Spleen (tissue), 11 donors: ENCODE results near the gene PTH1R. TPM values are rescaled to one million over a fixed set of nuclear protein-coding genes. Genes with fewer than 3 reads are reported as not detected.

Experiments
- DNase-seq: peaks from one replicate; pipeline ENCODE4 v3.0.0-alpha.2; 2020
- H3K27ac ChIP-seq, 8 donors: fragments of 200-600 bp; sonication (generic) in 7 of 8; 1 replicate in 4 of 8; 2 replicates in 4 of 8; pipeline versions ENCODE4 v1.5.0 to v1.8.0; 2016 to 2021; ENCODE audit warnings: inconsistent platforms in 4 of 8, mild to moderate bottlenecking in 4 of 8, moderate library complexity in 1 of 8
- H3K27me3 ChIP-seq, 7 donors: fragments of 200-600 bp; sonication (generic) in 6 of 7; replicated peaks in 1 of 7; 1 replicate in 4 of 7; 2 replicates in 3 of 7; pipeline versions ENCODE4 v1.5.0 to v1.8.0; 2016 to 2021; ENCODE audit warnings: inconsistent platforms in 3 of 7, mild to moderate bottlenecking in 1 of 7
- H3K36me3 ChIP-seq, 6 donors: fragments of 200-600 bp; sonication (generic) in 5 of 6; 1 replicate in 4 of 6; 2 replicates in 2 of 6; pipeline versions ENCODE4 v1.5.0 to v1.8.0; 2016 to 2021; ENCODE audit warnings: inconsistent platforms in 2 of 6
- H3K4me1 ChIP-seq, 6 donors: fragments of 200-600 bp; sonication (generic) in 5 of 6; 1 replicate in 3 of 6; 2 replicates in 3 of 6; pipeline versions ENCODE4 v1.5.0 to v1.8.0; 2016 to 2021; ENCODE audit warnings: inconsistent platforms in 3 of 6
- H3K4me3 ChIP-seq, 8 donors: fragments of 200-600 bp; sonication (generic) in 7 of 8; 1 replicate in 4 of 8; 2 replicates in 4 of 8; pipeline versions ENCODE4 v1.5.0 to v1.8.0; 2016 to 2021; ENCODE audit warnings: inconsistent platforms in 4 of 8, mild to moderate bottlenecking in 4 of 8, moderate library complexity in 2 of 8
- H3K9me3 ChIP-seq, 8 donors: fragments of 200-600 bp; sonication (generic) in 7 of 8; 1 replicate in 4 of 8; 2 replicates in 4 of 8; pipeline versions ENCODE4 v1.5.0 to v1.8.0; 2016 to 2021; ENCODE audit warnings: inconsistent platforms in 4 of 8
- POLR2A ChIP-seq, 3 donors: fragments of 450-650 bp; IDR thresholded peaks; one replicate each; pipeline ENCODE4 v1.5.1; 2017; ENCODE audit warnings: antibody characterized with exemption in 3 of 3, mild to moderate bottlenecking in 1 of 3
- POLR2AphosphoS5 ChIP-seq, 3 donors: sonication (generic); formaldehyde crosslinking; IDR thresholded peaks; one replicate each; pipeline ENCODE4 v1.5.1; 2017; ENCODE audit warnings: antibody characterized with exemption in 3 of 3
- WGBS, 5 donors: extraction: QIAGEN DNeasy Blood & Tissue Kit in 3 of 5; methylation state at CpG; one replicate each; pipeline versions ENCODE4 v1.1.5 to v1.1.7; 2013 to 2018; 5-methylcytosine and 5-hydroxymethylcytosine counted together
- intact Hi-C: fragments of 100-400 bp; cut with DNase I; formaldehyde crosslinking; loops from one replicate; pipeline ENCODE4 v1.15.0; 2023; ENCODE audit warnings: low total_unique reads
- polyA plus RNA-seq, 3 donors: library from polyadenylated mRNA; stranded (reverse); fragments of 200-250 nt; gene quantifications; one replicate each; pipeline ENCODE4 v1.2.1, GENCODE V29; 2013
- total RNA-seq, 7 donors: library from RNA; depleted of rRNA in 3 of 7; stranded (reverse); fragments of >200 nt in 3 of 7; fragmentation: NEBNext Ultra II Directional in 4 of 7; extraction: Animal tissue kit (Norgen Biotek cat#: 25700) in 4 of 7; gene quantifications; one replicate each; pipeline versions ENCODE4 v1.1.0 to v1.2.1, GENCODE V29; 2016 to 2021
- TF ChIP-seq, protein P1 (sequence below), 11 experiments: fragments of 200-600 bp in 7 of 11; fragments of 450-650 bp in 4 of 11; sonication (generic) in 4 of 11; IDR thresholded peaks in 8 of 11; conservative IDR thresholded peaks in 3 of 11; 1 replicate in 7 of 11; 2 replicates in 4 of 11; pipeline versions ENCODE4 v1.4.0 to v1.8.0; 2016 to 2021; ENCODE audit warnings: antibody characterized with exemption in 11 of 11, inconsistent platforms in 4 of 11, mild to moderate bottlenecking in 1 of 11
- donor health status: healthy with polysubstance abuse.
- donor health status: DM: no; HTN: no; CAD: no; lungs with moderate emphysema.
- donor health status: DM: no; HTN: no; CAD: no.
- donor health status: Bipolar disorder and iron deficiency.
- donor health status: healthy.
- donor health status: DM: no; HTN: no; CAD: no.
- donor health status: DM: yes; HTN: yes; CAD: no.

The PTH1R gene
- total and polyA plus RNA-seq, 10 donors: 5.1 to 190 (median 34.1) TPM

DNA sequence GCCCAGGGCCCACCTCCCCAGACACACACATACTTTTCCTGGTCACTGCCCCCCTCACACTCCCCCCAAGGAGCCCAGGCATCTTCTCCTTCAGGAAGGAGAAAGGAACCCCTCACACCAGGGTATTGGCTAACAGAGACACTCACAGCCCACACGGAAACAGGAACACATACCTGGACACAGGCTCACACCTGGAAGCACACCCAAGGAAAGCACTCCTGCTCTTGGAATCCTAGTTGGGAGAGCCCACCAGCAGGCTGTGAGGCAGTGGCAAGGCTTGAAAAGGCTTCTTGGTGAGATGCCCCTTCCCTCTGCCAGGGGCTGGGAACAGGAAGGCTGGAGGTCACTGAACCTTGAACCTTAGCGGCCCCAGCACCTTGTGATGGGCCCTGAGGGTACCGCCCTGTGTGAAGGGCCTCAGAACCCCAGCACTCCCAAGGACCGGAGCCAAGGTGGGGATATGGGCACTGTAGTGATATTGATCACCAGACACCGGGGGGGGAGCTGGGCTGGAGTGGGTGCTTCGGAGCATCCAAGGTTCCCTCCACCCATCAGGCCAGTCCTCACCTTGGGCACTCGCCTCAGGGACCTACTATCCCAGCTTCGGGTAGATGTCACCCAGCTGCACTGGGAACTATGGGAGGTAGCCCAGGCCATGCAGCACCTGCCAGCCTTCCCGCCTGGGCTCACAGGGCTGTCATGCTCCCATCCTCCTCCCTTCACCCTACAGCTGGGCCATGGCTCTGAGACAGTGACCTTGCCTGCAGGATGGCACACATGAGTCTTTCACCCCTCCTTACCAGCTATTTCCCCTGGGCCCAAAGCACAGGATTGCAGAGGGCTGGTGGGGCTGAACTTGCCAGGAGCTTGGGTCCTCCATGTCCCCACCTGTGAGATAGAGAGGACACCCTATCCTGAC is 30.6 kb upstream of the PTH1R start:
- intact Hi-C loops: no loop called here
- peak overlapping the region in 4 of 8 donors; percentile 44 to 72 (median 49) for H3K4me3 ChIP-seq

DNA sequence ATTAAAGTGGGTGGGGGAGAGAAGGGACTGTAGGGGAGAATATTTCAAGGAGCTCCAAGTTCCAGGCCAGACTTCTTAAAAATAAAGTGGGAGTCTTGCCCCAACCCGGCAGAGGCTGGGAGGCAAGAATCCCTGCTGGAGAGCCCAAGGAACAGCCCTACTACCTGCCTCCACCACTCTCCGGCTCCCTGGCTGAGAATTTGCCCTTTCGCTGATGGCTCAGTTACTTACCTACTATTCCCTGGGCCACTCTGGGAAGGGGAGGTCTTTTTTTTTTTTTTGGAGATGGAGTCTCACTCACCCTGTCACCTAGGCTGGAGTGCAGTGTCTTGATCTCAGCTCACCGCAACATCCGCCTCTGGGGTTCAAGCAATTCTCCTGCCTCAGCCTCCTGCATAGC is 29.8 kb upstream of the PTH1R start:
- no peak overlapping the region for H3K4me3 ChIP-seq
- WGBS, 5 donors: 94 to 100% (median 97%) methylated on average over 5 of the region's 5 CpGs
- DNase-seq: no peak
- TF ChIP-seq, protein P1, sequence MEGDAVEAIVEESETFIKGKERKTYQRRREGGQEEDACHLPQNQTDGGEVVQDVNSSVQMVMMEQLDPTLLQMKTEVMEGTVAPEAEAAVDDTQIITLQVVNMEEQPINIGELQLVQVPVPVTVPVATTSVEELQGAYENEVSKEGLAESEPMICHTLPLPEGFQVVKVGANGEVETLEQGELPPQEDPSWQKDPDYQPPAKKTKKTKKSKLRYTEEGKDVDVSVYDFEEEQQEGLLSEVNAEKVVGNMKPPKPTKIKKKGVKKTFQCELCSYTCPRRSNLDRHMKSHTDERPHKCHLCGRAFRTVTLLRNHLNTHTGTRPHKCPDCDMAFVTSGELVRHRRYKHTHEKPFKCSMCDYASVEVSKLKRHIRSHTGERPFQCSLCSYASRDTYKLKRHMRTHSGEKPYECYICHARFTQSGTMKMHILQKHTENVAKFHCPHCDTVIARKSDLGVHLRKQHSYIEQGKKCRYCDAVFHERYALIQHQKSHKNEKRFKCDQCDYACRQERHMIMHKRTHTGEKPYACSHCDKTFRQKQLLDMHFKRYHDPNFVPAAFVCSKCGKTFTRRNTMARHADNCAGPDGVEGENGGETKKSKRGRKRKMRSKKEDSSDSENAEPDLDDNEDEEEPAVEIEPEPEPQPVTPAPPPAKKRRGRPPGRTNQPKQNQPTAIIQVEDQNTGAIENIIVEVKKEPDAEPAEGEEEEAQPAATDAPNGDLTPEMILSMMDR (IDR thresholded peaks at IDR 0.05 in 8 of 11, conservative IDR thresholded peaks at IDR 0.05 in 3 of 11): no peak
- TF ChIP-seq POLR2AphosphoS5 (IDR thresholded peaks at IDR 0.05): no peak
- TF ChIP-seq POLR2A (IDR thresholded peaks at IDR 0.05): no peak
- no peak overlapping the region for H3K27ac ChIP-seq
- H3K36me3 ChIP-seq: no peaks in the 10 kb centered on the region
- peaks cover 0 to 25% (median 0%) of the 10 kb centered on the region in 7 donors for H3K27me3 ChIP-seq
- H3K4me1 ChIP-seq: peaks cover 4 to 32% (median 20%) of the 10 kb centered on the region in 6 donors
- intact Hi-C loops: no loop called here
- H3K9me3 ChIP-seq: peaks cover 0 to 6% (median 2%) of the 10 kb centered on the region in 8 donors

More for the DNA sequence above, 30.6 kb upstream of the PTH1R start:
- peaks cover 0 to 25% (median 0%) of the 10 kb centered on the region in 7 donors for H3K27me3 ChIP-seq
- H3K27ac ChIP-seq: peak overlapping the region in 6 of 8 donors; percentile 48 to 82 (median 65)
- peaks cover 4 to 32% (median 20%) of the 10 kb centered on the region in 6 donors for H3K4me1 ChIP-seq
- 80 to 93% (median 86%) methylated on average over 4 to 9 of the region's 9 CpGs for WGBS, 5 donors
- TF ChIP-seq, protein P1 (IDR thresholded peaks at IDR 0.05 in 8 of 11, conservative IDR thresholded peaks at IDR 0.05 in 3 of 11): no peak
- TF ChIP-seq POLR2A (IDR thresholded peaks at IDR 0.05) (no peak), POLR2AphosphoS5 (IDR thresholded peaks at IDR 0.05) (no peak)
- H3K36me3 ChIP-seq: no peaks in the 10 kb centered on the region
- DNase-seq: peak; percentile 64
- peaks cover 0 to 15% (median 10%) of the 10 kb centered on the region in 8 donors for H3K9me3 ChIP-seq

DNA sequence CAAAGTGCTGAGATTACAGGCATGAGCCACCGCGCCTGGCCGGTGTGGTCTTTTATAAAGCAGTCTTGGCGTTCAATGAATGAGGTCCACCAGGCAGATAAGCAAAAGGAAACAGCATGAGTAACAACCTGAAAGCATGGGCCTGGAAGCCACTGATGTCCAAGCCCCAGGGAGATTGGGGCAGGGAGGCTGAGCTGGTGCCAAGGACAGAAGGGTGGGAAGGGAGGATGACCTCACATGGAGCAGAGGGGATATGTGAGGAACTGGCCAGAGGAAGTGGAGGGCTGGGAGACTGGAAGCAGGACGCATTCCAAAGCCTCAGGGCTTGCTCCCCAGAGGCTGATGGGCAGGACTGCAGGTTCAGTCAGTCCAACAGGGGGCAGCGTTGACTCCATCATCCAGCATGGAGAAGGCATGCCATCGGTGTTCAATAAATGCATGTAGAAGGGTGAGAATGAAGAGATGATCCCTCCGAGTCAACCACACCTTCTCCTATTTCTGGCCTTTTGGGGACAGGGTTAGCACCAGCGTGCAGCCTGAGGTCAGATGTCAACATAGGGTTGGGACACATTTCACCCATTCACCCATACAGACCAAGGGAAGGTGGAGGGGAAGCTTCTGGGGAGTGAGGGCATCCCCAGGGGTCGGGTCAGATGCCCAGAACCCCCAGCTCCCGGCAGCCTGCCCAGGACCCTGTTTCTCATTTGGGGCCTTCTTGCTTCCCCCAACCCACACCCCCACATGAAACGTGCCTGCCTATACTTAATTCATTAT is 29.1 kb upstream of the PTH1R start:
- H3K9me3 ChIP-seq: no peaks in the 10 kb centered on the region
- intact Hi-C loops: no loop called here
- peak; percentile 61 for DNase-seq
- H3K36me3 ChIP-seq: no peaks in the 10 kb centered on the region
- no peak for TF ChIP-seq POLR2AphosphoS5 (IDR thresholded peaks at IDR 0.05)
- TF ChIP-seq, protein P1 (IDR thresholded peaks at IDR 0.05 in 8 of 11, conservative IDR thresholded peaks at IDR 0.05 in 3 of 11): peak in 7 of 11 experiments; percentile 4 to 49 (median 31)
- H3K4me3 ChIP-seq: no peak overlapping the region
- no peak overlapping the region for H3K27ac ChIP-seq
- peaks cover 0 to 25% (median 0%) of the 10 kb centered on the region in 7 donors for H3K27me3 ChIP-seq
- H3K4me1 ChIP-seq: peaks cover 4 to 32% (median 20%) of the 10 kb centered on the region in 6 donors
- WGBS, 5 donors: 68 to 83% (median 73%) methylated on average over 9 to 12 of the region's 12 CpGs
